GM12872 (cell line): Measurements from ENCODE around the gene TEX2.

ENCODE experiments used
- CTCF ChIP-seq: IDR thresholded peaks from 3 replicates; pipeline ENCODE4 v1.5.1; 2011; ENCODE audit warnings: low read depth, mild to moderate bottlenecking, low read length, moderate library complexity; ENCODE audit not compliant: insufficient read depth

The TEX2 gene

GRCh38 chr17:64178011-64178825, 84.8 kb downstream of the TEX2 start:
- no peak for TF ChIP-seq CTCF

DNA sequence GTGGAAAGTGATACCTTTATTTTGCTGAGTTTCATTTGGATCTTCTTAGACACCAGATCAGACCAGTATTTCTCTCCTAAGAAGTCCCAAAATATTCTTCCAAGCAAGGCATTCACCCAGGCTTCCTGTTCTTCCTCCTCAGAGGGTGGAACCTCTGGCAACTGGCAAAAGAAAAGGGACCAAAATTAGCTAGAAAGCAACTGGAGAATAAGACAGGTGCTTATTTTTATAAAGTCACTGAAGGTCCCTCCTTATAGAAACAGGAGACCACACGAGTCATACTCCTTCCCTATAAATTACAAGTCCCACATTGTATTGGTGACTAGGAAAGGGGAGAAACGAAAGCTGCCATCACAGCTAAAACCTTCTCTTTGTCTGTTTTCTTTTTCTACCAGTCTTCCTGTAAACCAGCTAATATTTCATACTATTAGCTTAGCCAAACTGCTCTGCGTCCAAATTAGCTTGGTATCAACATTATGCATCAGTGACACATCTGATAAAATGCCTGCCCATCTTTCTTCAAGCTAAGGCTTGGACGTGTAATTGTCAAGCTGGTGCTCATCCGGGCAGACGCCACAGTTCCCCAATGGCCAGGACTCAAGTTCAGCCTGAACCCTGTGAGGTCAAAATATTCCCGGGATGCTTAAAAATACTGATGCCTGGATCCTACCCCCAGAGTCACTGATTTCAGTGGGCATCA, 85.6 kb downstream of the TEX2 start:
- no peak for TF ChIP-seq CTCF

GRCh38 chr17:64176556-64176955, 86.5 kb downstream of the TEX2 start:
- no peak for TF ChIP-seq CTCF

DNA sequence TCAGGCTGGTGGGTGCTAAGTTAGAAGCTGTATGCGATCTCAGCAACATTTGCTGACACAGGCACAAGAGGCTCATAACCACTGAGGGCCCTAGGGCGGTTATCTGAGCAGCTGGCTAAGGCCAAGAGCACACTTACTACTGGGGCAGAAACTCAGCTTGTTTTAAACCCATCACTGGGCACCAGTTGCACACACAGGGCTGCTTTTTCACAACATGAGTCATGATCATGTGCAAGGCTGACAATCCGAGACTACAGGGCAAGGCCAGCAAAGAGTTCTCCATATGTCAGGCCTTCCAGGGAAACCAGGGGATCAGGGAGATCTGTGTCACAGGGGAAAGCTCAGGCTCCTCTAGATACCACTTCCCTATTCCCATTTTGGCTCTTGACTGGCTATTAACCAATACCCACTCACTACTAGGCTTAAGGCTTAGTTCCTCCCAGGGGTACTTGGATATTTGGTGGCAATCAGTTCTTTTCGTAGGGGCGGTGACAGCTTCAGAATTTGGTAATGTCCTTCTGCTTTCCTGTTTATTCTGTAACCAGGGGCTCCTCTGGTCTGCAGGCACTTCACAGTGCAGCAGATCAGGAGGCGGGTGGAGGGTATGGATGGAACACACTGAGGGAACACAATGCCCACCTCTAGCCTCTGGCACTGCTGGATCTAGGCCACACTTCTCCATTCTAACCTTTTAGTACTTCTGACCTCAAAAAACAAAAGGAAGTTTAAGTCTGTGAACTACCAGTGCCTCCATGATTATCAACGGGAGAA, 88.2 kb downstream of the TEX2 start:
- no peak for TF ChIP-seq CTCF

- TF ChIP-seq CTCF = no peak
Observed at GRCh38 chr17:64173646-64174045, 89.4 kb downstream of the TEX2 start.

DNA sequence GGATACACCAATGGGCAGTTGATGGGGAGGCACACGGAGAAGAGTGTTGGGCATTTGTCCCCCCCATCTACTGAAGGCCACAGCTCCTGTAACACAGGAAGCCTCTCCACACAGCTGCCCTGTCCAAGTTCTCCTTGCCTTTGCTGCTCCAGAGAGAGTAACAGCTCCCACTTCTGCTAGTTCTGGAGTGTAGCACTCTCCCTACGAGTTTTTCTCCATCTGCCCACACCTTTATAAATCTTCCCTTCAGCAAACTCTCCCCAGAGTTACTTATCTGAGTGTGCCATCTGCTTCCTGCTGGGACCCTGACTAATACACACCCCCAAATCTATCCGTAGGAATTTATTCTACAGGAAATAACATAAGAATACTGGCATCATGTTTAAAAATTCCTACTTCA, 90.5 kb downstream of the TEX2 start:
- TF ChIP-seq CTCF = no peak

GRCh38 chr17:64171041-64171440, 92.0 kb downstream of the TEX2 start:
- no peak for TF ChIP-seq CTCF
